WTC11 (cell line): Measurements from ENCODE around the gene GATA2. TPM values are rescaled to one million over a fixed set of nuclear protein-coding genes. Genes with fewer than 3 reads are reported as not detected.

Experiments used
- ATAC-seq: fragments of 200-7000 bp; cut with Tn5 transposase; 2 replicates; pipeline ENCODE4 v1.10.0; 2021; ENCODE audit warnings: mild to moderate bottlenecking, moderate library complexity
- CTCF ChIA-PET: fragments of 300-600 bp; sonication (Branson Sonifier 250); formaldehyde crosslinking; loops from one replicate; lab custom pipeline; 2021; ENCODE audit warnings: antibody characterized with exemption; lab: Charles Lee
- POLR2A ChIA-PET: fragments of 350-600 bp; sonication (Branson Sonifier 250); formaldehyde crosslinking; loops from one replicate; lab custom pipeline; 2021; ENCODE audit warnings: antibody characterized with exemption; lab: Charles Lee
- DNase-seq: peaks from one replicate; pipeline ENCODE4 v3.0.0; 2021; ENCODE audit warnings: low spot score
- H3K27ac Mint-ChIP-seq: 2 replicates; pipeline ENCODE4 v1.8.0; 2021; ENCODE audit warnings: mixed read lengths
- H3K27me3 Mint-ChIP-seq: 2 replicates; pipeline ENCODE4 v1.8.0; 2021; ENCODE audit warnings: low read depth, mild to moderate bottlenecking, moderate library complexity, mixed read lengths
- H3K36me3 Mint-ChIP-seq: 2 replicates; pipeline ENCODE4 v1.8.0; 2021; ENCODE audit warnings: mixed read lengths
- H3K4me1 Mint-ChIP-seq: 2 replicates; pipeline ENCODE4 v1.8.0; 2022; ENCODE audit warnings: mixed read lengths
- H3K4me3 Mint-ChIP-seq: 2 replicates; pipeline ENCODE4 v1.8.0; 2021; ENCODE audit warnings: mild to moderate bottlenecking, moderate library complexity, mixed read lengths
- H3K9me3 Mint-ChIP-seq: 2 replicates; pipeline ENCODE4 v1.8.0; 2021; ENCODE audit warnings: mixed read lengths
- FOXP4 ChIP-seq: sonication (generic); formaldehyde crosslinking; IDR thresholded peaks from 2 replicates; pipeline ENCODE4 v1.8.0; 2022; ENCODE audit warnings: mild to moderate bottlenecking, missing genetic modification reagents
- GTF2I ChIP-seq: fragments of 250-450 bp; sonication (Bioruptor Pico); conservative IDR thresholded peaks from 2 replicates; pipeline ENCODE4 v1.4.0; 2021; ENCODE audit warnings: mild to moderate bottlenecking
- NFATC4 ChIP-seq: fragments of 250-450 bp; sonication (Bioruptor Pico); IDR thresholded peaks from 2 replicates; pipeline ENCODE4 v1.9.0; 2021; ENCODE audit warnings: mild to moderate bottlenecking
- RORB ChIP-seq: fragments of 250-450 bp; sonication (Bioruptor Pico); IDR thresholded peaks from 2 replicates; pipeline ENCODE4 v1.9.0; 2021; ENCODE audit warnings: mild to moderate bottlenecking
- SMAD3 ChIP-seq: sonication (generic); formaldehyde crosslinking; IDR thresholded peaks from 2 replicates; pipeline ENCODE4 v1.8.0; 2022; ENCODE audit warnings: missing genetic modification reagents, mild to moderate bottlenecking, borderline replicate concordance
- SMAD4 ChIP-seq: sonication (generic); formaldehyde crosslinking; IDR thresholded peaks from 2 replicates; pipeline ENCODE4 v1.8.0; 2022; ENCODE audit warnings: mild to moderate bottlenecking, missing genetic modification reagents
- SOX15 ChIP-seq: fragments of 250-450 bp; sonication (Bioruptor Pico); IDR thresholded peaks from 2 replicates; pipeline ENCODE4 v1.9.0; 2021; ENCODE audit warnings: mild to moderate bottlenecking
- TP53 ChIP-seq: sonication (generic); formaldehyde crosslinking; IDR thresholded peaks from 2 replicates; pipeline ENCODE4 v1.8.1; 2023; ENCODE audit warnings: mild to moderate bottlenecking, missing genetic modification reagents
- USF1 ChIP-seq: sonication (generic); formaldehyde crosslinking; IDR thresholded peaks from 2 replicates; pipeline ENCODE4 v1.8.0; 2022; ENCODE audit warnings: mild to moderate bottlenecking, missing genetic modification reagents
- total RNA-seq: library from RNA; stranded (reverse); gene quantifications from 3 replicates; pipeline ENCODE4 v1.2.3, GENCODE V29; 2021
- TF ChIP-seq, protein P1 (sequence below): sonication (generic); formaldehyde crosslinking; IDR thresholded peaks from 2 replicates; pipeline ENCODE4 v1.8.1; 2023; ENCODE audit warnings: mild to moderate bottlenecking, missing genetic modification reagents
- TF ChIP-seq, protein P2 (sequence below): sonication (generic); formaldehyde crosslinking; IDR thresholded peaks from 2 replicates; pipeline ENCODE4 v1.8.0; 2022; ENCODE audit warnings: missing genetic modification reagents
- TF ChIP-seq, protein P3 (sequence below): fragments of 250-450 bp; sonication (Bioruptor Pico); conservative IDR thresholded peaks from 2 replicates; pipeline ENCODE4 v1.9.0; 2021; ENCODE audit warnings: mild to moderate bottlenecking
- TF ChIP-seq, protein P4 (sequence below): fragments of 250-450 bp; sonication (Bioruptor Pico); IDR thresholded peaks from 2 replicates; pipeline ENCODE4 v1.9.0; 2021; ENCODE audit warnings: moderate library complexity, mild to moderate bottlenecking, inconsistent platforms, borderline replicate concordance
- TF ChIP-seq, protein P5 (sequence below): sonication (generic); formaldehyde crosslinking; IDR thresholded peaks from 2 replicates; pipeline ENCODE4 v1.8.1; 2023; ENCODE audit warnings: mild to moderate bottlenecking, moderate library complexity, missing genetic modification reagents

The GATA2 gene
- total RNA-seq, 1 experiment from 2014 or later = 1.6 TPM

GRCh38 chr3:128478576-128479506 lies 14.2 kb downstream of the GATA2 start:
- Mint-ChIP-seq H3K9me3 (no peaks in the 10 kb centered on the region), H3K36me3 (no peaks in the 10 kb centered on the region), H3K4me1 (peaks cover 49% of the 10 kb centered on the region), H3K27ac (no peak overlapping the region; the same call in 1 of the 2 replicates), H3K4me3 (no peak overlapping the region), H3K27me3 (peaks cover 100% of the 10 kb centered on the region)
- DNase-seq (no peak), ATAC-seq (no peak)
- ChIA-PET CTCF (interaction anchor here (5.1 kb wide), 1 partner anchor 40 kb away, joined by 22 read pairs; no protein-coding TSS in a partner anchor), POLR2A (no interaction called here)
- TF ChIP-seq RORB (CRISPR knock-in tag) = no peak

- CTCF ChIA-PET = interaction anchor here (0.7 kb wide), 1 partner anchor 131 kb away, joined by 3 read pairs; no protein-coding TSS in a partner anchor
- DNase-seq (no peak), ATAC-seq (no peak)
- Mint-ChIP-seq H3K27me3 (peaks cover 100% of the 10 kb centered on the region), H3K4me1 (peaks cover 35% of the 10 kb centered on the region), H3K27ac (no peak overlapping the region), H3K9me3 (no peaks in the 10 kb centered on the region), H3K4me3 (no peak overlapping the region), H3K36me3 (no peaks in the 10 kb centered on the region)
- POLR2A ChIA-PET = no interaction called here
- TF ChIP-seq, protein P1, sequence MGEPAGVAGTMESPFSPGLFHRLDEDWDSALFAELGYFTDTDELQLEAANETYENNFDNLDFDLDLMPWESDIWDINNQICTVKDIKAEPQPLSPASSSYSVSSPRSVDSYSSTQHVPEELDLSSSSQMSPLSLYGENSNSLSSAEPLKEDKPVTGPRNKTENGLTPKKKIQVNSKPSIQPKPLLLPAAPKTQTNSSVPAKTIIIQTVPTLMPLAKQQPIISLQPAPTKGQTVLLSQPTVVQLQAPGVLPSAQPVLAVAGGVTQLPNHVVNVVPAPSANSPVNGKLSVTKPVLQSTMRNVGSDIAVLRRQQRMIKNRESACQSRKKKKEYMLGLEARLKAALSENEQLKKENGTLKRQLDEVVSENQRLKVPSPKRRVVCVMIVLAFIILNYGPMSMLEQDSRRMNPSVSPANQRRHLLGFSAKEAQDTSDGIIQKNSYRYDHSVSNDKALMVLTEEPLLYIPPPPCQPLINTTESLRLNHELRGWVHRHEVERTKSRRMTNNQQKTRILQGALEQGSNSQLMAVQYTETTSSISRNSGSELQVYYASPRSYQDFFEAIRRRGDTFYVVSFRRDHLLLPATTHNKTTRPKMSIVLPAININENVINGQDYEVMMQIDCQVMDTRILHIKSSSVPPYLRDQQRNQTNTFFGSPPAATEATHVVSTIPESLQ (CRISPR knock-in tag) = no peak
- TF ChIP-seq, protein P2, sequence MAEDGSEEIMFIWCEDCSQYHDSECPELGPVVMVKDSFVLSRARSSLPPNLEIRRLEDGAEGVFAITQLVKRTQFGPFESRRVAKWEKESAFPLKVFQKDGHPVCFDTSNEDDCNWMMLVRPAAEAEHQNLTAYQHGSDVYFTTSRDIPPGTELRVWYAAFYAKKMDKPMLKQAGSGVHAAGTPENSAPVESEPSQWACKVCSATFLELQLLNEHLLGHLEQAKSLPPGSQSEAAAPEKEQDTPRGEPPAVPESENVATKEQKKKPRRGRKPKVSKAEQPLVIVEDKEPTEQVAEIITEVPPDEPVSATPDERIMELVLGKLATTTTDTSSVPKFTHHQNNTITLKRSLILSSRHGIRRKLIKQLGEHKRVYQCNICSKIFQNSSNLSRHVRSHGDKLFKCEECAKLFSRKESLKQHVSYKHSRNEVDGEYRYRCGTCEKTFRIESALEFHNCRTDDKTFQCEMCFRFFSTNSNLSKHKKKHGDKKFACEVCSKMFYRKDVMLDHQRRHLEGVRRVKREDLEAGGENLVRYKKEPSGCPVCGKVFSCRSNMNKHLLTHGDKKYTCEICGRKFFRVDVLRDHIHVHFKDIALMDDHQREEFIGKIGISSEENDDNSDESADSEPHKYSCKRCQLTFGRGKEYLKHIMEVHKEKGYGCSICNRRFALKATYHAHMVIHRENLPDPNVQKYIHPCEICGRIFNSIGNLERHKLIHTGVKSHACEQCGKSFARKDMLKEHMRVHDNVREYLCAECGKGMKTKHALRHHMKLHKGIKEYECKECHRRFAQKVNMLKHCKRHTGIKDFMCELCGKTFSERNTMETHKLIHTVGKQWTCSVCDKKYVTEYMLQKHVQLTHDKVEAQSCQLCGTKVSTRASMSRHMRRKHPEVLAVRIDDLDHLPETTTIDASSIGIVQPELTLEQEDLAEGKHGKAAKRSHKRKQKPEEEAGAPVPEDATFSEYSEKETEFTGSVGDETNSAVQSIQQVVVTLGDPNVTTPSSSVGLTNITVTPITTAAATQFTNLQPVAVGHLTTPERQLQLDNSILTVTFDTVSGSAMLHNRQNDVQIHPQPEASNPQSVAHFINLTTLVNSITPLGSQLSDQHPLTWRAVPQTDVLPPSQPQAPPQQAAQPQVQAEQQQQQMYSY (CRISPR knock-in tag) = no peak
- no peak for TF ChIP-seq TP53 (CRISPR knock-in tag)
- TF ChIP-seq, protein P3, sequence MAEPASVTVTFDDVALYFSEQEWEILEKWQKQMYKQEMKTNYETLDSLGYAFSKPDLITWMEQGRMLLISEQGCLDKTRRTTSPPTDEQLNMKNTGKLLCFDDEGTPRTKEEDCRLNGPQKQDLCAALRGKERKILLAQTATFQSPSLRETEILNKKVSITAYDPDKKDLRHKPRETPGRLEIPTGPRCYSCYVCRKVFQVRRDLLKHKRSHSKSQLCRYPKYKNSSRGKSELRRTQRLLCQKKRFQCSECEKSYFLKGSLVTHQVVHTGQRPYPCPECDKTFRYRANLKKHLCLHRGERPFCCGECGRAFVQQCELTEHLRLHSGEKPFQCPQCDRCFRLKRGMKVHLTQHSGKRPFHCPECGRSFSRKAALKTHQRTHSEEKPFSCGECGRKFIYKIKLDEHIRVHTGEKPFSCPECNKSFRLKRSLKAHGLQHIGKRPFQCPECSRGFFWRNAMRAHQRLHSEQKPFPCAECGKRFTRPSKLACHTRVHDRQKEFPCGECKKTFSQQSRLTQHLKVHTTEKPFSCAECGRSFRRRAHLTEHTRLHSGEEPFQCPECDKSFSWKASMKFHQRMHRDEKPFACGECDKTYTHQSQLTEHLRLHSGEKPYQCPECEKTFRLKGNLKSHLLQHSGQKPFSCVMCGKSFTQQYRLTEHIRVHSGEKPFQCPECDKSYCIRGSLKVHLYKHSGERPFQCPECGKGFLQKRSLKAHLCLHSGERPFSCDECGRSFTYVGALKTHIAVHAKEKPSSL = no peak
These were observed 16.3 kb downstream of the GATA2 start for GRCh38 chr3:128476659-128477058.

- Mint-ChIP-seq H3K4me3 (no peak overlapping the region), H3K27ac (no peak overlapping the region), H3K9me3 (no peaks in the 10 kb centered on the region), H3K36me3 (no peaks in the 10 kb centered on the region), H3K27me3 (peaks cover 99% of the 10 kb centered on the region), H3K4me1 (peaks cover 27% of the 10 kb centered on the region)
- ATAC-seq (no peak), DNase-seq (no peak)
- POLR2A ChIA-PET = no interaction called here
- CTCF ChIA-PET = interaction anchor here (0.6 kb wide), 1 partner anchor 296 kb away, joined by 3 read pairs; no protein-coding TSS in a partner anchor
- TF ChIP-seq NFATC4 (no peak), SOX15 (no peak), USF1 (CRISPR knock-in tag) (no peak), SMAD3 (no peak), SMAD4 (CRISPR knock-in tag) (no peak), GTF2I (CRISPR knock-in tag) (no peak), FOXP4 (CRISPR knock-in tag) (no peak)
- TF ChIP-seq, protein P4, sequence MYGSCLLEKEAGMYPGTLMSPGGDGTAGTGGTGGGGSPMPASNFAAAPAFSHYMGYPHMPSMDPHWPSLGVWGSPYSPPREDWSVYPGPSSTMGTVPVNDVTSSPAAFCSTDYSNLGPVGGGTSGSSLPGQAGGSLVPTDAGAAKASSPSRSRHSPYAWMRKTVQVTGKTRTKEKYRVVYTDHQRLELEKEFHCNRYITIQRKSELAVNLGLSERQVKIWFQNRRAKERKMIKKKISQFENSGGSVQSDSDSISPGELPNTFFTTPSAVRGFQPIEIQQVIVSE = no peak
- TF ChIP-seq, protein P5, sequence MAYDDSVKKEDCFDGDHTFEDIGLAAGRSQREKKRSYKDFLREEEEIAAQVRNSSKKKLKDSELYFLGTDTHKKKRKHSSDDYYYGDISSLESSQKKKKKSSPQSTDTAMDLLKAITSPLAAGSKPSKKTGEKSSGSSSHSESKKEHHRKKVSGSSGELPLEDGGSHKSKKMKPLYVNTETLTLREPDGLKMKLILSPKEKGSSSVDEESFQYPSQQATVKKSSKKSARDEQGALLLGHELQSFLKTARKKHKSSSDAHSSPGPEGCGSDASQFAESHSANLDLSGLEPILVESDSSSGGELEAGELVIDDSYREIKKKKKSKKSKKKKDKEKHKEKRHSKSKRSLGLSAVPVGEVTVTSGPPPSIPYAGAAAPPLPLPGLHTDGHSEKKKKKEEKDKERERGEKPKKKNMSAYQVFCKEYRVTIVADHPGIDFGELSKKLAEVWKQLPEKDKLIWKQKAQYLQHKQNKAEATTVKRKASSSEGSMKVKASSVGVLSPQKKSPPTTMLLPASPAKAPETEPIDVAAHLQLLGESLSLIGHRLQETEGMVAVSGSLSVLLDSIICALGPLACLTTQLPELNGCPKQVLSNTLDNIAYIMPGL (CRISPR knock-in tag) = no peak
These were observed 17.6 kb downstream of the GATA2 start for GRCh38 chr3:128475355-128475754.
